B cell (primary cell): ENCODE measurements around the gene UNC5B. TPM values are rescaled to one million over a fixed set of nuclear protein-coding genes. Genes with fewer than 3 reads are reported as not detected.

Experiments
- ATAC-seq: fragments of 200-7000 bp; cut with Tn5 transposase; one replicate; pipeline ENCODE4 v1.10.0; 2021; ENCODE audit warnings: low read depth, mild to moderate bottlenecking, moderate number of reproducible peaks, moderate library complexity
- CTCF ChIA-PET: fragments of 350-600 bp; sonication (Branson Sonifier 250); formaldehyde crosslinking; loops from one replicate; lab custom pipeline; 2021; ENCODE audit warnings: antibody characterized with exemption, inconsistent platforms; lab: Charles Lee
- POLR2A ChIA-PET: fragments of 350-600 bp; sonication (Branson Sonifier 250); formaldehyde crosslinking; loops from one replicate; lab custom pipeline; 2021; ENCODE audit warnings: antibody characterized with exemption; lab: Charles Lee
- DNase-seq: peaks from one replicate; pipeline ENCODE4 v3.0.0; 2013
- H2AFZ ChIP-seq: 2 replicates; pipeline ENCODE4 v1.6.1; 2012; ENCODE audit warnings: mild to moderate bottlenecking, low read depth, low read length; ENCODE audit not compliant: insufficient read depth, poor library complexity, severe bottlenecking
- H3K27ac ChIP-seq, 2 donors: 1 replicate in 1 of 2; 2 replicates in 1 of 2; pipeline ENCODE4 v1.5.1; 2012 to 2013; ENCODE audit warnings: low read length in 2 of 2, mild to moderate bottlenecking in 2 of 2, moderate library complexity in 1 of 2
- H3K27me3 ChIP-seq, 4 experiments: fragments of 200-600 bp in 1 of 4; sonication (generic) in 1 of 4; replicated peaks in 1 of 4; 1 replicate in 2 of 4; 2 replicates in 2 of 4; pipeline versions ENCODE4 v1.6.1 to v1.7.0; 2013 to 2016; ENCODE audit warnings: low read length in 3 of 4, mild to moderate bottlenecking in 2 of 4, mixed read lengths in 1 of 4, moderate library complexity in 1 of 4; ENCODE audit not compliant: insufficient read depth in 4 of 4, control insufficient read depth in 3 of 4; ENCODE audit errors: control extremely low read depth in 1 of 4
- H3K36me3 ChIP-seq, 2 experiments: replicated peaks in 1 of 2; 1 replicate in 1 of 2; 2 replicates in 1 of 2; pipeline versions ENCODE4 v1.6.1 to v1.7.1; 2013; ENCODE audit warnings: low read length in 1 of 2; ENCODE audit not compliant: insufficient read depth in 2 of 2, control insufficient read depth in 1 of 2; ENCODE audit errors: control extremely low read depth in 1 of 2, extremely low read depth in 1 of 2
- H3K4me1 ChIP-seq, 2 donors: fragments of 200-600 bp in 1 of 2; sonication (generic) in 1 of 2; 1 replicate in 1 of 2; 2 replicates in 1 of 2; pipeline versions ENCODE4 v1.5.1 to v1.6.1; 2013 to 2017; ENCODE audit warnings: low read length in 2 of 2; ENCODE audit not compliant: control insufficient read depth in 2 of 2, insufficient read depth in 2 of 2
- H3K4me2 ChIP-seq: replicated peaks from 2 replicates; pipeline ENCODE3; 2012; ENCODE audit warnings: mild to moderate bottlenecking, low read depth, low read length; ENCODE audit not compliant: poor library complexity, severe bottlenecking
- H3K4me3 ChIP-seq, 5 experiments: fragments of 200-600 bp in 1 of 5; sonication (generic) in 1 of 5; 1 replicate in 3 of 5; 2 replicates in 2 of 5; pipeline versions ENCODE4 v1.5.1 to v1.7.0; 2011 to 2016; ENCODE audit warnings: low read length in 4 of 5, mild to moderate bottlenecking in 4 of 5, low read depth in 2 of 5, control low read depth in 1 of 5, moderate library complexity in 1 of 5; ENCODE audit not compliant: insufficient read depth in 1 of 5; ENCODE audit errors: control extremely low read depth in 1 of 5, extremely low read depth in 1 of 5
- H3K79me2 ChIP-seq: fragments of 200-600 bp; sonication (generic); one replicate; pipeline ENCODE4 v1.6.0; 2016; ENCODE audit warnings: low read length; ENCODE audit not compliant: control insufficient read depth, insufficient read depth
- H3K9ac ChIP-seq: fragments of 200-600 bp; sonication (generic); 2 replicates; pipeline ENCODE4 v1.6.1; 2017; ENCODE audit warnings: mild to moderate bottlenecking, low read length, moderate library complexity
- H3K9me3 ChIP-seq, 3 donors: one replicate each; pipeline versions ENCODE4 v1.6.1 to v1.7.1; 2013; ENCODE audit warnings: low read length in 2 of 3; ENCODE audit not compliant: control insufficient read depth in 2 of 3, insufficient read depth in 1 of 3; ENCODE audit errors: control extremely low read depth in 1 of 3
- H4K20me1 ChIP-seq: 2 replicates; pipeline ENCODE4 v1.6.0; 2012; ENCODE audit warnings: mild to moderate bottlenecking, low read length; ENCODE audit not compliant: insufficient read depth, control insufficient read depth, poor library complexity, severe bottlenecking
- H3K27ac Mint-ChIP-seq: one replicate; pipeline ENCODE4 v1.8.0; 2021; ENCODE audit warnings: mixed read lengths
- H3K27me3 Mint-ChIP-seq: one replicate; pipeline ENCODE4 v1.8.0; 2021; ENCODE audit warnings: mixed read lengths
- H3K4me1 Mint-ChIP-seq: one replicate; pipeline ENCODE4 v1.8.0; 2021; ENCODE audit warnings: mixed read lengths
- H3K4me3 Mint-ChIP-seq: one replicate; pipeline ENCODE4 v1.8.0; 2021; ENCODE audit warnings: mixed read lengths
- H3K9me3 Mint-ChIP-seq: one replicate; pipeline ENCODE4 v1.8.0; 2022; ENCODE audit warnings: mixed read lengths; ENCODE audit not compliant: insufficient read depth
- EZH2 ChIP-seq: IDR thresholded peaks from 2 replicates; pipeline ENCODE4 v1.6.1; 2012; ENCODE audit warnings: borderline replicate concordance, low read depth, mild to moderate bottlenecking, moderate library complexity, low read length; ENCODE audit not compliant: insufficient read depth, poor library complexity, severe bottlenecking
- WGBS: methylation state at CpG from one replicate; pipeline ENCODE4 v1.1.5; 2013; ENCODE audit warnings: missing lambda C conversion rate; ENCODE audit not compliant: insufficient coverage; 5-methylcytosine and 5-hydroxymethylcytosine counted together
- intact Hi-C: fragments of 100-400 bp; cut with micrococcal nuclease; formaldehyde crosslinking; loops from one replicate; pipeline ENCODE4 v1.10.0; 2022
- polyA plus RNA-seq: library from polyadenylated mRNA; depleted of rRNA; stranded (reverse); fragments of >200 nt; gene quantifications from 2 replicates; pipeline ENCODE4 v1.2.3, GENCODE V29; 2012
- total RNA-seq, 2 donors: library from RNA; stranded (reverse); fragments of 120-200 nt in 1 of 2; gene quantifications; 1 replicate in 1 of 2; 2 replicates in 1 of 2; pipeline versions ENCODE4 v1.2.3 to v1.2.4, GENCODE V29; 2013 to 2022
- TF ChIP-seq, protein P1 (sequence below): fragments of 200-600 bp; IDR thresholded peaks from one replicate; pipeline ENCODE4 v1.8.0; 2022; ENCODE audit warnings: antibody characterized with exemption, mild to moderate bottlenecking

UNC5B gene
- total and polyA plus RNA-seq, 2 donors (not counting 1 experiment from before 2014, with no cell fraction given), result not detected

DNA sequence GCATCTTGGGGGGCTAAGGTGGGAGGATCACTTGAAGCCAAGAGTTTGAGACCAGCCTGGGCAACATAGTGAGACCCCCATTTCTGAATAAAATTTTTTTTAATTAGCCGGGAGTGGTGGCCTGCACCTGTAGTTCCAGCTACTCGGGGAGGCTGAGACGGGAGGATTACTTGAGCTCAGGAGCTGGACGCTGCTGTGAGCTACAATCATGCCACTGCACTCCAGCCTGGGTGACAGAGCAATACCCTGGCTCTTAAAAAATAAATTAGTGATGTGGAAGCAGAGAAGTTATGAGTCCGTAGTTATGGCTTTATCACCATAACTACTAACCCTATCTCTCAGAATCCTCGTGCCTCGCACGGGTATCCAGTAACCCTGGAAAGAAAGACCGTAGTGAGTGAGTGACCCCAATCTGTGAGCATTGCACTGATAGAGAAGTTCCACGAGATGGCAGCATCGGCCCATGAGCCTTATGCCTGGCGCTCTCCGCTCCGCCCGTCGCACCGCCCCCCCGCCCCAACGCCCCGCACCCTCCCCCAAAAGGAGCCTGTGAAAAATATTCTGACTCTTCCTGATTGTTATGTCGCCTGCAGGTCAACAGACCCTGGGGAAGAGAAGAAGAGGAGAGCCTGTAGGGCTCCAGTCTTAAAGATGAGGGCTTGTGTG lies 101.8 kb downstream of the UNC5B start:
- Histone ChIP-seq H4K20me1 (no peaks in the 10 kb centered on the region), H3K79me2 (no peaks in the 10 kb centered on the region), H3K27me3 (peaks cover 0 to 4% (median 0%) of the 10 kb centered on the region in 4 experiments), H3K27ac (no peak overlapping the region), H3K36me3 (no peaks in the 10 kb centered on the region), H3K9ac (no peak overlapping the region), H3K4me1 (peaks cover 7 to 20% of the 10 kb centered on the region in 2 donors), H2AFZ (no peak overlapping the region), H3K9me3 (no peaks in the 10 kb centered on the region), H3K4me3 (no peak overlapping the region), H3K4me2 (peak overlapping the region; percentile 68)
- no peaks in the 10 kb centered on the region for H3K9me3 Mint-ChIP-seq
- H3K4me1 Mint-ChIP-seq, result peaks cover 16% of the 10 kb centered on the region
- DNase-seq, result peak; percentile 76
- ChIA-PET POLR2A (no interaction called here), CTCF (interaction anchor here (0.8 to 11.1 kb wide), 21 partner anchors 10 to 744 kb away, joined by 3 to 186 read pairs (median 6); partner anchors contain the start of gene CDH23)
- no peak overlapping the region for H3K27ac Mint-ChIP-seq
- intact Hi-C loops, result loop anchor here (1.0 kb wide), 5 partner anchors 70 to 582 kb away; no protein-coding TSS in a partner anchor
- H3K27me3 Mint-ChIP-seq, result peaks cover 12% of the 10 kb centered on the region
- TF ChIP-seq, protein P1, sequence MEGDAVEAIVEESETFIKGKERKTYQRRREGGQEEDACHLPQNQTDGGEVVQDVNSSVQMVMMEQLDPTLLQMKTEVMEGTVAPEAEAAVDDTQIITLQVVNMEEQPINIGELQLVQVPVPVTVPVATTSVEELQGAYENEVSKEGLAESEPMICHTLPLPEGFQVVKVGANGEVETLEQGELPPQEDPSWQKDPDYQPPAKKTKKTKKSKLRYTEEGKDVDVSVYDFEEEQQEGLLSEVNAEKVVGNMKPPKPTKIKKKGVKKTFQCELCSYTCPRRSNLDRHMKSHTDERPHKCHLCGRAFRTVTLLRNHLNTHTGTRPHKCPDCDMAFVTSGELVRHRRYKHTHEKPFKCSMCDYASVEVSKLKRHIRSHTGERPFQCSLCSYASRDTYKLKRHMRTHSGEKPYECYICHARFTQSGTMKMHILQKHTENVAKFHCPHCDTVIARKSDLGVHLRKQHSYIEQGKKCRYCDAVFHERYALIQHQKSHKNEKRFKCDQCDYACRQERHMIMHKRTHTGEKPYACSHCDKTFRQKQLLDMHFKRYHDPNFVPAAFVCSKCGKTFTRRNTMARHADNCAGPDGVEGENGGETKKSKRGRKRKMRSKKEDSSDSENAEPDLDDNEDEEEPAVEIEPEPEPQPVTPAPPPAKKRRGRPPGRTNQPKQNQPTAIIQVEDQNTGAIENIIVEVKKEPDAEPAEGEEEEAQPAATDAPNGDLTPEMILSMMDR, result peak; percentile 97
- no peak for TF ChIP-seq EZH2
- H3K4me3 Mint-ChIP-seq, result no peak overlapping the region
- ATAC-seq, result peak; percentile 32
- whole genome bisulfite sequencing, result 40% methylated on average over 3 of the region's 21 CpGs

DNA sequence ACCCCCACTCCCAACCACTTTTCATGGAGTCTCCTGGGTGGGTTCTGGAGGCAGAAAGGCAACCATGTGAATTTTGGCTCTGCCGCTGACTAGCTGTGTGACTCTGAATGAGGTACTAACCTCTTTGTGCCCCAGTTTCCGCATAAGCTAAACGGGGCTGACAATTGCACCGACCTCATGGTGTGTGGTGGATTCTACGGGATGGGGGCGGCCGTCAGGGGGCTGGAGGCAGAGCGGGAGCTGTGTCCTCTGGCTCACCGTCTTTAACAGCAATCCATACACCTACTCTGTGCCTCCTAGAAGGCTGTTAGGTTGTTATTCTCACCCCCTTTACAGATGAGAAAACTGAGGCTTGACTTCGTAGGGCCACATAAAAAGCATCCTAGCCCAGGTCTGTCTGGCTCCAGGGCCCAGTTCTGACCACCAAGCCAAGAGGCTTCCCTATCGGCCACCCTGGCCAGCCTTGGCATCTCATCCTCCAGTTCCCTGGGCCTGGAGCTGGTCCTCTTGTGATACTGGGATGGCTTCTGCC lies 102.4 kb downstream of the UNC5B start:
- H2AFZ ChIP-seq, result no peak overlapping the region
- H3K36me3 ChIP-seq, result no peaks in the 10 kb centered on the region
- H3K4me2 ChIP-seq, result peak overlapping the region; percentile 68
- Mint-ChIP-seq H3K9me3 (no peaks in the 10 kb centered on the region), H3K27ac (no peak overlapping the region), H3K27me3 (peaks cover 12% of the 10 kb centered on the region), H3K4me1 (peaks cover 18% of the 10 kb centered on the region), H3K4me3 (no peak overlapping the region)
- intact Hi-C loops, result loop anchor here (1.0 kb wide), 5 partner anchors 70 to 582 kb away; no protein-coding TSS in a partner anchor
- H3K4me3 ChIP-seq, result no peak overlapping the region
- no peak for TF ChIP-seq EZH2
- TF ChIP-seq, protein P1, result no peak
- no peak overlapping the region for H3K9ac ChIP-seq
- H3K9me3 ChIP-seq, result no peaks in the 10 kb centered on the region
- CTCF ChIA-PET, result interaction anchor here (0.7 to 11.1 kb wide), 21 partner anchors 9 to 743 kb away, joined by 3 to 186 read pairs (median 6); partner anchors contain the start of gene CDH23
- peaks cover 7 to 19% of the 10 kb centered on the region in 2 donors for H3K4me1 ChIP-seq
- peaks cover 0 to 4% (median 0%) of the 10 kb centered on the region in 4 experiments for H3K27me3 ChIP-seq
- POLR2A ChIA-PET, result no interaction called here
- H3K27ac ChIP-seq, result no peak overlapping the region
- ATAC-seq (no peak), DNase-seq (no peak)
- no peaks in the 10 kb centered on the region for H4K20me1 ChIP-seq
- 61% methylated on average over 7 of the region's 11 CpGs for WGBS
- no peaks in the 10 kb centered on the region for H3K79me2 ChIP-seq
